Progenitor cell of endocrine pancreas (in vitro differentiated cells): ENCODE measurements around the gene AKR1C1. TPM values are rescaled to one million over a fixed set of nuclear protein-coding genes. Genes with fewer than 3 reads are reported as not detected.
A peak's percentile ranks its signal among the peaks of the same experiment; 100 is the strongest.
"Not testable (repeated sequence)": the region's sequence is repeated elsewhere in the genome, so short reads cannot be mapped to it uniquely, and the experiment has no call there.

ENCODE experiments used
- DNase-seq: peaks from one replicate; pipeline ENCODE4 v3.0.0; 2021; ENCODE audit warnings: low spot score; ENCODE audit not compliant: unreplicated experiment
- H3K27ac Mint-ChIP-seq: 2 replicates; pipeline ENCODE4 v1.8.0; 2021; ENCODE audit warnings: mild to moderate bottlenecking, moderate library complexity, mixed read lengths
- H3K27me3 Mint-ChIP-seq: 2 replicates; pipeline ENCODE4 v1.8.0; 2021; ENCODE audit warnings: mixed read lengths
- H3K36me3 Mint-ChIP-seq: 2 replicates; pipeline ENCODE4 v1.8.0; 2022; ENCODE audit warnings: mixed read lengths; ENCODE audit not compliant: insufficient read depth
- H3K4me1 Mint-ChIP-seq: 2 replicates; pipeline ENCODE4 v1.8.0; 2021; ENCODE audit warnings: low read depth, mixed read lengths
- H3K4me3 Mint-ChIP-seq: 2 replicates; pipeline ENCODE4 v1.8.0; 2021; ENCODE audit warnings: low read depth, mild to moderate bottlenecking, moderate library complexity, mixed read lengths
- H3K9me3 Mint-ChIP-seq: 2 replicates; pipeline ENCODE4 v1.8.0; 2021; ENCODE audit warnings: low read depth, mixed read lengths
- total RNA-seq: library from RNA; stranded (reverse); gene quantifications from 2 replicates; pipeline ENCODE4 v1.2.1, GENCODE V29; 2021
- TF ChIP-seq, protein P1 (sequence below): fragments of 200-600 bp; sonication (generic); IDR thresholded peaks from one replicate; pipeline ENCODE4 v1.5.0; 2021; ENCODE audit warnings: antibody characterized with exemption, mild to moderate bottlenecking; ENCODE audit not compliant: unreplicated experiment

The AKR1C1 gene
- total RNA-seq, 1 donor from 2014 or later = 4.8 TPM

DNA sequence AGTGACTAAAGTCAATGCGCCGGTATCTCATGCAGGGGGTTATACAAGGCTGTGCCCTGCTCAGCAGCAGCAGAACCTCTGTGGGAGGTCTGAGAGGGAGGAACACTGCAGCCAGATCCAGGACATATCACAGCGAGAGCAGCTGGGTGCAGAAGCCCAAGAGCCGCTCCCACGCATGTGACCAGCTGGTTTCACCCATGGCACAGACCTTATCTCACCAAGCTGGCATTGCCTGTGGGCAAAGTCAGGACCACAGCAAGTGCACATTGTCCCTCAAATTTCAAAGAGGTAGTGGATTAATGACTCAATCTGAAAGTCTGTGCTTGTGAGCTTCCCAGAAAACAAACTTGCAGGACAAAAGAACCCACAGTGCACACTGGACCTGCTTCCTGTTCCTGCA lies 31.6 kb upstream of the AKR1C1 start:
- TF ChIP-seq, protein P1, sequence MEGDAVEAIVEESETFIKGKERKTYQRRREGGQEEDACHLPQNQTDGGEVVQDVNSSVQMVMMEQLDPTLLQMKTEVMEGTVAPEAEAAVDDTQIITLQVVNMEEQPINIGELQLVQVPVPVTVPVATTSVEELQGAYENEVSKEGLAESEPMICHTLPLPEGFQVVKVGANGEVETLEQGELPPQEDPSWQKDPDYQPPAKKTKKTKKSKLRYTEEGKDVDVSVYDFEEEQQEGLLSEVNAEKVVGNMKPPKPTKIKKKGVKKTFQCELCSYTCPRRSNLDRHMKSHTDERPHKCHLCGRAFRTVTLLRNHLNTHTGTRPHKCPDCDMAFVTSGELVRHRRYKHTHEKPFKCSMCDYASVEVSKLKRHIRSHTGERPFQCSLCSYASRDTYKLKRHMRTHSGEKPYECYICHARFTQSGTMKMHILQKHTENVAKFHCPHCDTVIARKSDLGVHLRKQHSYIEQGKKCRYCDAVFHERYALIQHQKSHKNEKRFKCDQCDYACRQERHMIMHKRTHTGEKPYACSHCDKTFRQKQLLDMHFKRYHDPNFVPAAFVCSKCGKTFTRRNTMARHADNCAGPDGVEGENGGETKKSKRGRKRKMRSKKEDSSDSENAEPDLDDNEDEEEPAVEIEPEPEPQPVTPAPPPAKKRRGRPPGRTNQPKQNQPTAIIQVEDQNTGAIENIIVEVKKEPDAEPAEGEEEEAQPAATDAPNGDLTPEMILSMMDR = no peak
- Mint-ChIP-seq H3K9me3 (peaks cover 33% of the 10 kb centered on the region), H3K4me3 (no peak overlapping the region), H3K4me1 (no peaks in the 10 kb centered on the region), H3K36me3 (peaks cover 3% of the 10 kb centered on the region), H3K27ac (no peak overlapping the region), H3K27me3 (no peaks in the 10 kb centered on the region)
- DNase-seq = no peak

DNA sequence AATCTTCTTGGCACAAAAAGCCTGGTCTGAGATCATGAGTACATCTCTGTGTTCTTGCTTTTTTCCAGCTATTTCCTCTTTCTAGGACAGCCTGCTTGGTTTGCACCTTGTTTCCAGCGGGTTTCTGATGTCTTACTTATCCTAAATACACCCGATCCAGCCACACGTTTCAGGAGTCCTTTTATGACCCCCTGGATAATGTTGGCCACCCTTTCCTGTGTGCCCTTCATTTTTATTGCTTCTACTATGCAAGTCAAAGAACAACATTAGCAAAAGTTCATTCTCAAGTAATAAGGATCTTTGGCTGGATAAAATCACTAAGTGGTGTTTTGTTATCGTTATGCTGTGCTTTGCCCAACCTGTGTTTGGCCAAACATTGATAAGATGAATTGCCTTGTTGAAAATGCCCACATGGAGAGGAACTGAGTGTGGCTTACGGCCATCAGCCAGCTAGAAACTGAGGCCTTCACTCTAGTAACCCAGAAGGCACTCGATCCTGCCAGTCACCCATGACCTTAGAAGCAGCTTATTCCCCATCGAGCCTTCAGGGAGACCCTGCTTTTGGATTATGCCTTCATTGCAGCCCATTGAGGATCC lies 28.7 kb upstream of the AKR1C1 start:
- TF ChIP-seq, protein P1 = no peak

DNA sequence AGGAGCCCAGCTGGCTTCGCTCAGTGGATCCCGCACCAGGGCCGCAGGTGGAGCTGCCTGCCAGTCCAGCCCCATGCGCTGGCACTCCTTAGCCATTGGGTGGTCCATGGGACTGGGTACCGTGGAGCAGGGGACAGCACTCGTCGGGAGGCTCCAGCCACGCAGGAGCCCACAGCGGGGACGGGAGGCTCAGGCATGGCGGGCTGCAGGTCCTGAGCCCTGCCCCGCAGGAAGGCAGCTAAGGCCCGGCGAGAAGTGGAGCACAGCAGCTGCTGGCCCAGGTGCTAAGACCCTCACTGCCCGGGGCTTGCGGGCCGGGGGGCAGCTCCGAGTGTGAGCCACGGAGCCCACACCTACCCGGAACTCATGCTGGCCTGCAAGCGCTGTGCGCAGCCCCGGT lies 25.9 kb upstream of the AKR1C1 start:
- no peak for DNase-seq
- H3K9me3 Mint-ChIP-seq = peaks cover 6% of the 10 kb centered on the region
- H3K27me3 Mint-ChIP-seq = no peaks in the 10 kb centered on the region
- peaks cover 20% of the 10 kb centered on the region for H3K4me1 Mint-ChIP-seq
- H3K27ac Mint-ChIP-seq = no peak overlapping the region
- TF ChIP-seq, protein P1 = no peak
- no peak overlapping the region for H3K4me3 Mint-ChIP-seq
- no peaks in the 10 kb centered on the region for H3K36me3 Mint-ChIP-seq

More for the DNA sequence above, 28.7 kb upstream of the AKR1C1 start:
- Mint-ChIP-seq H3K4me3 (no peak overlapping the region), H3K4me1 (peaks cover 10% of the 10 kb centered on the region), H3K27ac (no peak overlapping the region), H3K27me3 (no peaks in the 10 kb centered on the region), H3K9me3 (peaks cover 17% of the 10 kb centered on the region), H3K36me3 (peaks cover 1% of the 10 kb centered on the region)
- DNase-seq = no peak

DNA sequence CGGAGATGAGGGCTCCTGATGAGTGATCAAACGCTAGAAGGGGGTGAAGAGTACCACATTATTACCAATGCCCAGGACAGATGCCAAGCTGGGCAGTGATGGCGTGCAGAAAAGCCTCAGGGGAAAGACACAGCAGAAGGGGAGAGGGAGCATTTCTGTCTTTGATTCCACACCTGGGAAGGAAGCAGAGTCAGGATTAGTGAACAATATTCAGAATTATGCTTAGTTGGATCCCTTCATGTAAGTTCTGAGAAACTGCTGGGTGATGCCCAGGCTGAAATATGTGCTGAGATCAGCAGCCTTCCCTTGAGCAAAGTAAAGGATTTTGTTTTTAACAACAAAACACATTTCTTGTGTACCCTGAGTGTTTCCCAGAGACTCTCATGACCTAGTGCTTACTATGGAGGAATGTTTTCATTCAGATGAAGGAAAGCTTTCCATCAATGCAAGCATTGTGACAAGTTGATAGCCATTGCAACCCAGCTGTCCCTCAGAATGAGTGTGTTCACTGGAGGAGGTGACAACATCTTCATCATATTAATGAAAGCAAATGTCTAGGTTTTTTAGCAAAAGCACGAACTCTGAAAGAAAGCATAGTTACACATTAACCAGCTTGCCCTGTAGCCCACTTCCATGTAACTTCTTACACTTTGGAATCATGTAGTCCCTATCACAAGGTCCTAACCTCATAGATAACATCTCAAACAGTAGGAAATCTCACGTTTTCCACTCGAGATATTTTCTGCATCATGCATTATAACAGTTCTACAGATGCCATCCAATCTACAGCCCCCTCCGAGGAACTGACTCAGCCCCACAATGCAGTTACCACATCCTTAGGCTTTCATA lies 23.8 kb upstream of the AKR1C1 start:
- peak overlapping the region; percentile 74 for H3K27ac Mint-ChIP-seq
- TF ChIP-seq, protein P1 = no peak
- H3K4me1 Mint-ChIP-seq = peaks cover 20% of the 10 kb centered on the region
- DNase-seq = no peak
- H3K27me3 Mint-ChIP-seq = no peaks in the 10 kb centered on the region
- H3K9me3 Mint-ChIP-seq = peaks cover 6% of the 10 kb centered on the region
- H3K36me3 Mint-ChIP-seq = no peaks in the 10 kb centered on the region
- no peak overlapping the region for H3K4me3 Mint-ChIP-seq

DNA sequence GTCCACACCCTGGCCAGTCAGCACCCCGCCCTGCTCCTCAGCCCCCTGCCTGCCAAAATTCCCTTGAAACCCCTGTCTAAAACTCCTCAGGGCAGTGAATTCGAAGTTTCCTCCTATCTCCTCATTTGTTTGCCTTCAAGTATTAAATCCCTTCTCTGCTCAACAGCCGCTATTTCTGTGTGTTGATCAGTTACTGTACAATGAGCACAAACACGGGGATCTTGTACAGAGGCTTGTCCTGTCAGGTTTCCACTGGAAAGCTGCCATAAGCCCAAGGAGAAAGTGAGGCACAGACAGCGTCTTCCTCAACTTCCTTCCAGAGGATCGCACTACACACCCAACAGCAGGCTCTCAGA lies 23.2 kb upstream of the AKR1C1 start:
- H3K9me3 Mint-ChIP-seq, DNase-seq, H3K27ac Mint-ChIP-seq, H3K4me3 Mint-ChIP-seq, H3K36me3 Mint-ChIP-seq, H3K27me3 Mint-ChIP-seq: not testable (repeated sequence)
- H3K4me1 Mint-ChIP-seq = peaks cover 20% of the 10 kb centered on the region

DNA sequence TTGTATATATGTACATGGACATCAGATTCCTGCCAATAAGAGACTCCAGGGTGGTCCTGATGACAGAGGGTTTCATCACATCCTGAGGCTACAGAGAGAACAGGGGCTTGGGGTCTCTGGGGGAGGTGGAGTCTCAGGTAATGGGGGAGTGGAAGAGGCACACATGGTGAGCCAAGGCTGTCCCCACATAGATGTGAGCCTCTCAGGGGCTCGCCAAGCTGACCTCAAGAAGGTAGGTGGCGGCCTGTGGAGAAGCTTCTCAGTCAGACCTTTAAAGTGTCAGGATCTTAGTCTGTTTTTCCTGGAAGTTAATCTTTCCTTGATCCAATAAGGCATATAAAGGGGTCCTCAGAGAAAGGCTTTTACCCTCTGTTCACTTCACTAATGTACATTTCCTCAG lies 22.3 kb upstream of the AKR1C1 start:
- not testable (repeated sequence) for H3K9me3 Mint-ChIP-seq, H3K36me3 Mint-ChIP-seq, H3K27me3 Mint-ChIP-seq, DNase-seq, H3K27ac Mint-ChIP-seq, H3K4me3 Mint-ChIP-seq
- peaks cover 20% of the 10 kb centered on the region for H3K4me1 Mint-ChIP-seq
